ENCODE data around the gene NCOR1.
"Not testable (repeated sequence)": the region's sequence is repeated elsewhere in the genome, so short reads cannot be mapped to it uniquely, and the experiment has no call there.

NCOR1 gene

GRCh38 chr17:16072031-16072430 is 143.3 kb downstream of the NCOR1 start:
- DNase-seq = no peak

GRCh38 chr17:16068323-16068722 is 147.0 kb downstream of the NCOR1 start:
- TF ChIP-seq POLR2A (IDR thresholded peaks at IDR 0.05; ENCODE audit: low read length) (no peak), GATA1 (IDR thresholded peaks at IDR 0.05; ENCODE audit: low read depth, low read length) (no peak)
- no peak for DNase-seq

More at GRCh38 chr17:16072031-16072430, 143.3 kb downstream of the NCOR1 start:
- TF ChIP-seq POLR2A (IDR thresholded peaks at IDR 0.05; ENCODE audit: low read length) (no peak), GATA1 (IDR thresholded peaks at IDR 0.05; ENCODE audit: low read depth, low read length) (no peak)

GRCh38 chr17:16066125-16066524 is 149.2 kb downstream of the NCOR1 start:
- no peak for DNase-seq
- TF ChIP-seq POLR2A (IDR thresholded peaks at IDR 0.05; ENCODE audit: low read length) = no peak
- no peak for TF ChIP-seq GATA1 (IDR thresholded peaks at IDR 0.05; ENCODE audit: low read depth, low read length)

DNA sequence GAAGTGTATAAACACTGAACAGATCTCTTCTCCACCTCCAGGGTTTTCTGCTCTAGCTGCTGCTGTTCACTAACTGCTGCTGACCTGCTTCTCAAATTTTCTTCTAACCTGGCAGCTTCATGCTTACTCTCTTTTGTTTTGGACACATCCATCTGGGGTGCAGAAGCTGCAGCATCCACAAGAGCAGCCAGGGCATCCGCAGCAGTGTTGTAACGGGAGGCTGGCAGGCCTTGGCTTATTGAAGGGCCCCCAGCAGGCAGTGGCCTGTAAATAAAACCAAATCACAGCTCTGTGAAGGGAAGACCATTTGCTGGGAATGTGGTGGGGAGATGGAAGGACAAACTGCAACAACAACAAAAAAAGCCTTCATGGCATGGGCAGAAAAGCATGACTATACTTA is 153.7 kb downstream of the NCOR1 start:
- DNase-seq = no peak
- no peak for TF ChIP-seq POLR2A (IDR thresholded peaks at IDR 0.05; ENCODE audit: low read length)
- TF ChIP-seq GATA1 (IDR thresholded peaks at IDR 0.05; ENCODE audit: low read depth, low read length) = no peak

DNA sequence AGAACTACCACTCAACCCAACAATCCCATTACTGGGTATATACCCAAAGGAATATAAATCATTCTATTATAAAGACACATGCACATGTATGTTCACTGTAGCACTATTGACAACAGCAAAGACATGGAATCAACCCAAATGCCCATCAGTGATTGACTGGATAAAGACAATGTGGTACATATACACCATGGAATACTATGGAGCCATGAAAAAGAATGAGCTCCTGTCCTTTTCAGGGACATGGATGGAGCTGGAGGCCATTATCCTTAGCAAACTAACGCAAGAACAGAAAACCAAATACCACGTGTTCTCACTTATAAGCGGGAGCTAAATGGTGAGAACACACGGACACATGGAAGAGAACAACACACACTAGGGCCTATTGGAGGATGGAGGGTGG is 160.2 kb downstream of the NCOR1 start:
- not testable (repeated sequence) for DNase-seq

GRCh38 chr17:16052486-16052885 is 162.8 kb downstream of the NCOR1 start:
- DNase-seq = no peak
- TF ChIP-seq GATA1 (IDR thresholded peaks at IDR 0.05; ENCODE audit: low read depth, low read length) (no peak), POLR2A (IDR thresholded peaks at IDR 0.05; ENCODE audit: low read length) (no peak)

DNA sequence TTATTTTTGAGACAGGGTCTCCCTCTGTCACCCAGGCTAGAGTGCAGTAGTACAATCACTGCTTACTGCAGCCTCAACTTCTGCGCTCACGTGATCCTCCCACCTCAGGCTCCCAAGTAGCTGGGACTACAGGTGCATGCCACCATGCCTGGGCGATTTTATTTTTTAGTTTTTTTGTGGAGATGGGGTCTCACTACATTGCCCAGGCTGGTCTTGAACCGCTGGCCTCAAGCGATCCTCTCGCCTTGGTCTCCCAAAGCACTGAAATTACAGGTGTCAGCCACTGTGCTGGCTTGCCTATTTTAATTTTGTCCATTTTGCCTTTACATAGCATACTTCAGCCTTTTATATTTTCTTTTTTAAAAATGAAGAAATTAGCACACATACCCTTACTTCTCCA is 164.5 kb downstream of the NCOR1 start:
- no peak for DNase-seq
- TF ChIP-seq GATA1 (IDR thresholded peaks at IDR 0.05; ENCODE audit: low read depth, low read length) = no peak
- no peak for TF ChIP-seq POLR2A (IDR thresholded peaks at IDR 0.05; ENCODE audit: low read length)

GRCh38 chr17:16048811-16049449 is 166.4 kb downstream of the NCOR1 start:
- TF ChIP-seq POLR2A (IDR thresholded peaks at IDR 0.05; ENCODE audit: low read length) = no peak
- no peak for TF ChIP-seq GATA1 (IDR thresholded peaks at IDR 0.05; ENCODE audit: low read depth, low read length)
- DNase-seq = no peak

DNA sequence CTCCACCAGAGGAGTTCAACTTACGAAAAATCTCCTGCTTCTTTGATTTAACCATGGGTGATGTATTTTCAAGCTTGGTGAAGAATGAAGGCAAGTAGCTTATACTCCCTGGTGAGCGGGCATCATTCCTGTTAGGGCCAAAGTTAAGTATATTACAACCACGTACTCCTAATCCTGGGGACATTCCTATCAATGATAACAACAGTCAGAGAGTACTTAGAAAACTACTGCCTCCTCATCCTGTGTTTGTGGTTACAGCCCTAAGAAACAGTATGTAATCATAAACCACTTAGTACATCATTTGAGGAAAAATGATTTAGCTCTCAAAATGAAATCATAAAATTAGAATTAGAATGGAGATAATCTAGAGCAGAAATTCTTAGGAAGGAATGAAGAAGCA is 168.4 kb downstream of the NCOR1 start:
- TF ChIP-seq POLR2A (IDR thresholded peaks at IDR 0.05; ENCODE audit: low read length) = no peak
- no peak for TF ChIP-seq GATA1 (IDR thresholded peaks at IDR 0.05; ENCODE audit: low read depth, low read length)
- no peak for DNase-seq

- TF ChIP-seq POLR2A (IDR thresholded peaks at IDR 0.05; ENCODE audit: low read length) (no peak), GATA1 (IDR thresholded peaks at IDR 0.05; ENCODE audit: low read depth, low read length) (no peak)
- DNase-seq = no peak
These were observed 170.8 kb downstream of the NCOR1 start for GRCh38 chr17:16044487-16044886.

DNA sequence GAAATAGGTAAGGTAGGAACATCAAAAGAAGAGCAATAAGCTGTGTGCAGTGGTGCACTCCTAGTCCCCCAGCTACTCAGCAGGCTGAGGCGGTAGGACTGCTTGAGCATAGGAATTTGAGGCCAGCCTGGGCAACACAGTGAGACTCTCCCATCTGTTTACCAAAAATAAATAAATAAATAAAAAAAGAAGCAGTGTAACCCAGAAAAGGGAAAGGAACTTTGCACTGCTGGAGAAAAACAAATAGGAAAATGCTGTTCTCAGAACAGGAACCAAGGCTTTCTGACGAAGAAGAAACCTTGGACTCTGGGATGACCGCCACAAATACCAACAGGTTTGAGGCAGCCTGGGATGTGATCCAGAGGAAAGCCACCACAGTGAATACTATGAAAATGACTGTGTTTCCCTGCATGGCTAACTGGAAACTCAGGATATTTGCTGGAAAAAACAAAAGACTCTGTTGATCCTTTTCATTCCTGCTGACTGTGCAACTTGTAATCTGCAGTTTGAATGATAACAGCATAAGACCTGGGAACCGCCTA is 174.6 kb downstream of the NCOR1 start:
- no peak for DNase-seq
- no peak for TF ChIP-seq POLR2A (IDR thresholded peaks at IDR 0.05; ENCODE audit: low read length)
- no peak for TF ChIP-seq GATA1 (IDR thresholded peaks at IDR 0.05; ENCODE audit: low read depth, low read length)

- TF ChIP-seq POLR2A (IDR thresholded peaks at IDR 0.05; ENCODE audit: low read length) (no peak), GATA1 (IDR thresholded peaks at IDR 0.05; ENCODE audit: low read depth, low read length) (no peak)
- peak in 1 of 2 experiments; percentile 23 for DNase-seq
These were observed 177.7 kb downstream of the NCOR1 start for GRCh38 chr17:16037636-16038035.

DNA sequence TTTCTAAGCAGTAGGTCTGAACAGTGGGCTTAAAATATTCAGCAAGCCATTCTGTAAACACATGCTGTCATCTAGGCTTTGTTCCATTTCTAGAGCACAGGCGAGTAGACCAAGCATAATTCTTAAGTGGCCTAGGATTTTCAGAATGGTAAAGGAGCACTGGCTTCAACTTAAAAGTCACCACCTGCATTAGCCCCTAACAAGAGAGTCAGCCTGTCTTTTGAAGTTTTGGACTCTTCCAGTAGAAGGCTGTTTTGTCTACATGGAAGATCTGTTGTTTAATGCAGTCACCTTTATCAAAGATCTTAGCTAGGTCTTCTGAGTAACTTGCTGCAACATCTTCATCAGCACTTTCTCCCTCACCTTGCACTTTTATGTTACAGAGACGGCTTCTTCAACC is 179.1 kb downstream of the NCOR1 start:
- no peak for TF ChIP-seq GATA1 (IDR thresholded peaks at IDR 0.05; ENCODE audit: low read depth, low read length)
- TF ChIP-seq POLR2A (IDR thresholded peaks at IDR 0.05; ENCODE audit: low read length) = no peak
- no peak for DNase-seq

DNA sequence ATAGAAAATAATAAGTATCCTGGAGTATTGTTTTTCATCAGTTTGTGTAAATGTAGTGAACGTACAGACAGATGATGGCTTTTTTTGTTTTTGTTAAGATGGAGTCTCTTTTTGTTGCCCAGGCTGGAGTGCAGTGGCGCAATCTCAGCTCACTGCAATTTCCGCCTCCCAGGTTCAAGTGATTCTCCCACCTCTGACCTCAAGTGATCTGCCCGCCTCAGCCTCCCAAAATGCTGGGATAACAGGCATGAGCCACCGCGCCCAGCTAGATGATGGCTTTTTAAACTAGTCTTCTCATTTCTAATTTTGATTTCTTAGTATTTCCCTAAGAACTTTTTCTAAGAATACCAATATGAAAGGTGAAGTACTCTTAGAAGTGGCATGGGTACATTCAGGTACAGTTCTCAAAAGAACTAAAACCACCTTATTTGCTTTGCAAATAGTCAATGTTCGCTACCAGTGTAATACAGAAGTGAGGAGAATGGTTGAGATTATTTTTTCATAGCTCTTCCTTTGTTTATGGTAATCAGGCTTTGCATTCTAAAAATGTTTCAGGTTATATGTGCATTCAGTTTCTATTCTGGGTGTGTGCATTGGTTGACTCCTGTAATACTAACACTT is 181.5 kb downstream of the NCOR1 start:
- no peak for DNase-seq
- TF ChIP-seq GATA1 (IDR thresholded peaks at IDR 0.05; ENCODE audit: low read depth, low read length) (no peak), POLR2A (IDR thresholded peaks at IDR 0.05; ENCODE audit: low read length) (no peak)

Data from erythroblast (primary cell).